ENCODE measurements around the gene ADGRE1. TPM values are rescaled to one million over a fixed set of nuclear protein-coding genes. Genes with fewer than 3 reads are reported as not detected.

Gene ADGRE1
- total and polyA plus RNA-seq, 2 experiments from 2014 or later, result not detected

DNA sequence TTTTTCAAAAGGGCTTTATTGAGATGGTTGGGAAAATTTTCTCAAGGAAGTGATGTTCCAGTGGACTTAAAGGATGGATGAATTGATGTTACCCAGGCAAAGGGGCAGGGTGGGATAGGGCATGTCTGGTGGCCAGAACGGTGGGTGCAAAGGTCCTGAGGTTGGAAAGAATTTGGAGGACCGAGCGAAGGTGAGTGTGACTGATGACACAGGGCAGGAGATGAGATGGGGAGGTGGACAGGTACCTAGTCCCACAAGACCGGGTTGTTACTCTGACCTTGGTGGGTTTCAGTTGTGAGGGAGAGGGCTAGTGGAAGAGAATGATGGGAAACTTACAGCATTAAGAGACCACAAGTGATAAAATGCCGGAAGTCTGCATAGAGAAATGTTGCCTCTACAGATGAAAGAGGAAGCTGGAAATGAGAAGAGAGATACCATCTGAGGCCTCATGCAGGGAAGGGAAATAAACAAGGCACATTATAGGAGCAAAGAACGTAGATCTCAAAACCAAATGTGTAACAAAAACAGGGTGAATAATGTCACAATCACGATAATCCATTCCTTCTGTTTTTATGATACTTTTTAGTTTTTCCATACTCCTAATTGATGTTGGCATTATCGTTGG is 4.5 kb downstream of the ADGRE1 start:
- Histone ChIP-seq H3F3A (ENCODE audit: insufficient read depth) (no peaks in the 10 kb centered on the region), H2AFZ (no peak overlapping the region), H3K79me2 (ENCODE audit: insufficient read depth) (no peaks in the 10 kb centered on the region), H3K9me2 (ENCODE audit: insufficient read depth) (no peaks in the 10 kb centered on the region), H3K9me3 (ENCODE audit: low read depth) (no peaks in the 10 kb centered on the region), H4K20me1 (ENCODE audit: insufficient read depth) (no peaks in the 10 kb centered on the region), H3K27ac (no peak overlapping the region), H3K9ac (no peak overlapping the region), H3K27me3 (replicated peaks; ENCODE audit: insufficient read depth) (no peaks in the 10 kb centered on the region), H3K36me3 (ENCODE audit: low read depth) (no peaks in the 10 kb centered on the region), H3K4me3 (no peak overlapping the region), H3K4me2 (ENCODE audit: unreplicated experiment) (no peak overlapping the region), H3K4me1 (ENCODE audit: insufficient read depth) (no peaks in the 10 kb centered on the region)
- WGBS, 2 experiments (ENCODE audit: low coverage in 1 of 2, low lambda C conversion rate in 2 of 2, missing lambda C conversion rate in 2 of 2), result 45 to 60% methylated on average over 7 to 8 of the region's 8 CpGs
- TF ChIP-seq EZH2 (IDR thresholded peaks at IDR 0.05; ENCODE audit: insufficient read depth, poor library complexity, severe bottlenecking) (no peak), EZH2phosphoT487 (IDR thresholded peaks at IDR 0.05; ENCODE audit: insufficient read depth, low read depth) (no peak)
- no peak for DNase-seq
- in situ Hi-C loops (cut with MboI), result no loop called here

GRCh38 chr19:6894313-6894712 is 6.9 kb downstream of the ADGRE1 start:
- Histone ChIP-seq H4K20me1 (ENCODE audit: insufficient read depth) (no peaks in the 10 kb centered on the region), H3K4me1 (ENCODE audit: insufficient read depth) (no peaks in the 10 kb centered on the region), H3K4me2 (ENCODE audit: unreplicated experiment) (no peak overlapping the region), H3K9me3 (ENCODE audit: low read depth) (no peaks in the 10 kb centered on the region), H3K27me3 (replicated peaks; ENCODE audit: insufficient read depth) (no peaks in the 10 kb centered on the region), H3K36me3 (ENCODE audit: low read depth) (no peaks in the 10 kb centered on the region), H3K27ac (no peak overlapping the region), H3K9ac (no peak overlapping the region), H3K79me2 (ENCODE audit: insufficient read depth) (no peaks in the 10 kb centered on the region), H3K9me2 (ENCODE audit: insufficient read depth) (no peaks in the 10 kb centered on the region), H3F3A (ENCODE audit: insufficient read depth) (no peaks in the 10 kb centered on the region), H2AFZ (no peak overlapping the region), H3K4me3 (no peak overlapping the region)
- in situ Hi-C loops (cut with MboI), result no loop called here
- no peak for DNase-seq
- TF ChIP-seq EZH2 (IDR thresholded peaks at IDR 0.05; ENCODE audit: insufficient read depth, poor library complexity, severe bottlenecking) (no peak), EZH2phosphoT487 (IDR thresholded peaks at IDR 0.05; ENCODE audit: insufficient read depth, low read depth) (no peak)
- 25 to 30% methylated on average over 1 of the region's 1 CpG for WGBS, 2 experiments (ENCODE audit: low coverage in 1 of 2, low lambda C conversion rate in 2 of 2, missing lambda C conversion rate in 2 of 2)

DNA sequence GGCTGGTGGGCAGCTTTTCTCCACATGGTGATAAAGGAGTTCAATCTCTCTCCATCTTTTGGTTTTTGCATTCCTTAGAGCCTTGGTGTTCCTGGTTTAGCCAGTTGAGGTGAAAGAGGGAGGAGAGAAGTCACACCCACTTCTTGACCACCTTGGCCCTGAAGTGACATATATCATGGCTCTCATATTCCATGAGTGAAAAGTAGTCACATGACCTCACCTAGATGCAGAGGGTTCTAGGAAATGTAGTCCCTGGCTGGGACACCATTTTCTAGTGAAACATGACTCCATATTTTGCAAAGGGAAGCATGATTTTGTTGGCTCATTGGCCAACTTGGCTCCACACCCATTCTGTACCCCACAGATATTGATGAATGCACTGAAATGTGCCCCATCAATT is 16.1 kb downstream of the ADGRE1 start:
- no peaks in the 10 kb centered on the region for H3K9me2 ChIP-seq (ENCODE audit: insufficient read depth)
- H3F3A ChIP-seq (ENCODE audit: insufficient read depth), result no peaks in the 10 kb centered on the region
- no peaks in the 10 kb centered on the region for H3K36me3 ChIP-seq (ENCODE audit: low read depth)
- no peak overlapping the region for H3K27ac ChIP-seq
- DNase-seq, result no peak
- TF ChIP-seq EZH2phosphoT487 (IDR thresholded peaks at IDR 0.05; ENCODE audit: insufficient read depth, low read depth) (no peak), EZH2 (IDR thresholded peaks at IDR 0.05; ENCODE audit: insufficient read depth, poor library complexity, severe bottlenecking) (no peak)
- H3K9me3 ChIP-seq (ENCODE audit: low read depth), result no peaks in the 10 kb centered on the region
- no peak overlapping the region for H2AFZ ChIP-seq
- no peaks in the 10 kb centered on the region for H3K27me3 ChIP-seq (replicated peaks; ENCODE audit: insufficient read depth)
- no peak overlapping the region for H3K9ac ChIP-seq
- no peaks in the 10 kb centered on the region for H3K4me1 ChIP-seq (ENCODE audit: insufficient read depth)
- H3K79me2 ChIP-seq (ENCODE audit: insufficient read depth), result no peaks in the 10 kb centered on the region
- no peak overlapping the region for H3K4me2 ChIP-seq (ENCODE audit: unreplicated experiment)
- no peak overlapping the region for H3K4me3 ChIP-seq
- in situ Hi-C loops (cut with MboI), result no loop called here
- H4K20me1 ChIP-seq (ENCODE audit: insufficient read depth), result no peaks in the 10 kb centered on the region

DNA sequence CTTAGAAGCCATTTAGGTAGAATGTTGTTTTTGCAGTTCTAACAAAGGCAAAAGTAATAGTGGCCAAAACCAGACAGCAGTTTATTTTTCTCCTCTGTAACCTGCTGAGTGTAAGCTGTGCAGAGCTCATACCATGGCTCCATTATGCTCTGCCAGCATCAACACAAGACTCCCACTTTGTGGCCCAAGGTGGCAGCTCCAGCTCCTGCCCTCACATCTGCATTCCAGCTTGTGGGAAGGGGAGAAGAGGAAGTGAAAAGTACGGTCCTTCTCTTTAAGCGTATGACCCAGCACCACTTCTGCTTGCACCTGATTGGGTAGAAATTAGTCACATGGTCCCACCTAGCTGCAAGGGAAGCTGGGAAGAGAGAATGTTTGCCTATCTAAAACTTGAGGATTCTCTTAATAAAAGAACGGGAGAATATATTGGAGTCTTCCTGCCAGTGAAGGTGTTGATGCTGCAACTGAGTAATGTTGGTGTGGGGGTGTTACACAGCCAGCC is 19.2 kb downstream of the ADGRE1 start:
- Histone ChIP-seq H3K27me3 (replicated peaks; ENCODE audit: insufficient read depth) (no peaks in the 10 kb centered on the region), H4K20me1 (ENCODE audit: insufficient read depth) (no peaks in the 10 kb centered on the region), H3K4me1 (ENCODE audit: insufficient read depth) (no peaks in the 10 kb centered on the region), H3K9ac (no peak overlapping the region), H3K9me3 (ENCODE audit: low read depth) (no peaks in the 10 kb centered on the region), H3F3A (ENCODE audit: insufficient read depth) (no peaks in the 10 kb centered on the region), H3K4me3 (no peak overlapping the region), H3K79me2 (ENCODE audit: insufficient read depth) (no peaks in the 10 kb centered on the region), H3K27ac (no peak overlapping the region), H3K4me2 (ENCODE audit: unreplicated experiment) (no peak overlapping the region), H2AFZ (no peak overlapping the region), H3K36me3 (ENCODE audit: low read depth) (no peaks in the 10 kb centered on the region), H3K9me2 (ENCODE audit: insufficient read depth) (no peaks in the 10 kb centered on the region)
- TF ChIP-seq EZH2phosphoT487 (IDR thresholded peaks at IDR 0.05; ENCODE audit: insufficient read depth, low read depth) (no peak), EZH2 (IDR thresholded peaks at IDR 0.05; ENCODE audit: insufficient read depth, poor library complexity, severe bottlenecking) (no peak)
- DNase-seq, result peak; percentile 1
- in situ Hi-C loops (cut with MboI), result no loop called here
- 52 to 55% methylated on average over 3 of the region's 3 CpGs for WGBS, 2 experiments (ENCODE audit: low coverage in 1 of 2, low lambda C conversion rate in 2 of 2, missing lambda C conversion rate in 2 of 2)

GRCh38 chr19:6911523-6911922 is 24.1 kb downstream of the ADGRE1 start:
- Histone ChIP-seq H3K79me2 (ENCODE audit: insufficient read depth) (no peaks in the 10 kb centered on the region), H3K27me3 (replicated peaks; ENCODE audit: insufficient read depth) (no peaks in the 10 kb centered on the region), H4K20me1 (ENCODE audit: insufficient read depth) (no peaks in the 10 kb centered on the region), H3K9ac (no peak overlapping the region), H3K9me2 (ENCODE audit: insufficient read depth) (no peaks in the 10 kb centered on the region), H3K4me1 (ENCODE audit: insufficient read depth) (no peaks in the 10 kb centered on the region), H3K36me3 (ENCODE audit: low read depth) (no peaks in the 10 kb centered on the region), H3K4me2 (ENCODE audit: unreplicated experiment) (no peak overlapping the region), H3K4me3 (no peak overlapping the region), H3F3A (ENCODE audit: insufficient read depth) (no peaks in the 10 kb centered on the region), H3K9me3 (ENCODE audit: low read depth) (no peaks in the 10 kb centered on the region), H2AFZ (no peak overlapping the region), H3K27ac (no peak overlapping the region)
- TF ChIP-seq EZH2 (IDR thresholded peaks at IDR 0.05; ENCODE audit: insufficient read depth, poor library complexity, severe bottlenecking), result no peak
- no peak for TF ChIP-seq EZH2phosphoT487 (IDR thresholded peaks at IDR 0.05; ENCODE audit: insufficient read depth, low read depth)
- WGBS, 2 experiments (ENCODE audit: low coverage in 1 of 2, low lambda C conversion rate in 2 of 2, missing lambda C conversion rate in 2 of 2), result 18 to 25% methylated on average over 3 of the region's 3 CpGs
- in situ Hi-C loops (cut with MboI), result no loop called here
- DNase-seq, result no peak

Measured in GM23248 (cell line).